ENCODE data around the gene CDK7.

The CDK7 gene

DNA sequence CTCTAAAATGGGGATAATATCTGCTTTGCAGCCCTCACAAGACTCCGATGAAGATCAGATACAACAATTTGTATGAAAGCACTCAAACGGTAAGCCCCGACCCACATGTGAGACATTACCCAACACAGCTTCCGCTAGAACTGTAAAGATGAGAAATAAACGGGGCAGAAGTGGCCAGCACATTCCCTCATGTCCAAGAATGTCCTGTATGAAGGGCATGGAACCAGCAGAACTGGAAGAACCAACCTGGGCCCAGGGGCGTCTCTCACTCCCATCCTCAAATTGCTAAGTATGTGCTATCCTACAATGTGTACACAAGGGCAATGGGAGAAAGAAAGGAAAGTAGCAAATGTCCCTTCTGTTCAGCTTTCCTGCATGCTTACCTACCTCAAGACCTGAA, 64.9 kb downstream of the CDK7 start:
- no peak for DNase-seq

DNA sequence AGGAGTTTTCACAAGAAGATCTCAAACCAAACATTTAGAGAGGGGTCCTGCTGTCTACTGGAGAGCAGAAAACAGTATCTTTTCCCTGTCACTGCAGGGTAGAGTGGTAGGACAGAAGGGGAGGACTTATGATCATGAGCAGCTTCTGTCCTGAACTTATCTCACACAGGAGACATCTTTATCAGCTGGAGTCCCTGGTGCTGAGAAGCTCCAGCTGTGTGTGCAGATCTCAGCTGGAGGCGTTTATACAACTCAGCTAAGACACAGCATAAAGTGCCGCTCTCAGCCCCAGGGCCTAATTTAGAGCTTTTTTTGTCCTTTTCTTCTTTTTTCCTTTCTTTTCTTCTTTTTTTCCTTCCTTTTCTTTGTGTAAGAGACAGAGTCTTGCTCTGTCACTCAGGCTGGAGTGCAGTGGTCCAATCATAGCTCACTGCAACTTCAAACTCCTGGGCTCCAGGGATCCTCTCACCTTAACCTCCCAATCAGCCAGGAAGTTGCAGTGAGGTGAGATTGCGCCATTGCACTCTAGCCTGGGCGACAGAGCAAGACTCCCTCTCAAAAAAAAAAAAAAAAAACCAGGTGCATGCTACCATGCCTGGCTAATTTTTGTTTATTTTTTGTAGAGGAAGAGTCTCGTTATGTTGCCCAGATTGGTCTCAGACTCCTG, 66.0 kb downstream of the CDK7 start:
- no peak for DNase-seq

DNA sequence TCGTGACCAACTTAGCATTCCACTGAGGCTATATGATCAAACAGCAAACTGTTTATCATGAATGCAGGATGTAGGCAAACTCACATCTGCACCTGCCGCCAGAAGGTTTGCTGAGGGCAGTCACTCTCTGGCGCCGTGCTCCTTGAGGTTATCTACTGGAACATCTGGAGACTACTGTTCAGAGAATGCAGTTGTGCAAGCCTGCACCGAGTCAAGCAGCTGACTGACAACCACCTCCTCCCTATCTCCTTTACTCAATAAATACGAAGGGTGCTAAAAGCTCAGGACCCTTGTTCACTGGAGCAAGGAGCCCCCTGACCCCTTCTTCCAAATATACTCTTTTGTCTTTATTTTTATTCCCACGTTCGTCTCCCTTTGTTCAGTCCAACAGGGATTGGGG, 70.8 kb downstream of the CDK7 start:
- DNase-seq: no peak

DNA sequence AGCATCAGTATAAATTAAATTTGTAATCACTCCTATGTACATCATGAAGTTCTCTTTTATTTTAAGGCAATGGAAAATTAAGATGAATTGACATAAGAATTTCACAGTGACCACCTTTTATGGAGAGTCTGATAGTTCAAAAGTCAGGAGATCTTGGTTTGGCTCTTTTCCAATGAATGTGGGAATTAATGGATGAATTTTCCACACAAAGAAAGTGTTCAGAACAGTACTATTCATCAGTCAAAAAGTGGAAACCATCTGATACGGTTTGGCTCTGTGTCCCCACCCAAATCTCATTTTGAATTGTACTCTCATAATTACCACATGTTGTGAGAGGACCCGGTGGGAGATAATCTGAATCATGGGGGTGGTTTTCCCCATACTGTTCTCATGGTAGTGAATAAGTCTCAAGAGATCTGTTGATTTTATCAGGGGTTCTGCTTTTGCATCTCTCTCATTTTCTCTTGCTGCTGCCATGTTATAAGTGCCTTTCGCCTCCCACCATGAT, 73.4 kb downstream of the CDK7 start:
- DNase-seq: no peak

DNA sequence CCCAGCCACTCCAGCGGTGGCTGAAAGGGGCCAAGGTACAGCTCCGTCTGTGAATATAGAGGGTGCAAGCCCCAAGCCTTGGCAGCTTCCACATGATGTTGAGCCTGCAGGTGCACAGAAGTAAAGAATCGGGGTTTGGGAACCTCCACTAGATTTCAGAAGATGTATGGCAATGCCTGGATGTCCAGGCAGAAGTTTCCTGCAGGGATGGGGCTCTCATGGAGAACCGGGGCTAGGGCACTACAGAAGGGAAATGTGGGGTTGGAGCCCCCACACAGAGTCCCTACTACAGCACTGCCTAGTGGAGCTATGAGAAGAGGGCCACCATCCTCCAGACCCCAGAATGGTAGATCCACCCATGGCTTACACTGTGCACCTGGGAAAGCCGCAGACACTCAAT, 74.7 kb downstream of the CDK7 start:
- DNase-seq: no peak

DNA sequence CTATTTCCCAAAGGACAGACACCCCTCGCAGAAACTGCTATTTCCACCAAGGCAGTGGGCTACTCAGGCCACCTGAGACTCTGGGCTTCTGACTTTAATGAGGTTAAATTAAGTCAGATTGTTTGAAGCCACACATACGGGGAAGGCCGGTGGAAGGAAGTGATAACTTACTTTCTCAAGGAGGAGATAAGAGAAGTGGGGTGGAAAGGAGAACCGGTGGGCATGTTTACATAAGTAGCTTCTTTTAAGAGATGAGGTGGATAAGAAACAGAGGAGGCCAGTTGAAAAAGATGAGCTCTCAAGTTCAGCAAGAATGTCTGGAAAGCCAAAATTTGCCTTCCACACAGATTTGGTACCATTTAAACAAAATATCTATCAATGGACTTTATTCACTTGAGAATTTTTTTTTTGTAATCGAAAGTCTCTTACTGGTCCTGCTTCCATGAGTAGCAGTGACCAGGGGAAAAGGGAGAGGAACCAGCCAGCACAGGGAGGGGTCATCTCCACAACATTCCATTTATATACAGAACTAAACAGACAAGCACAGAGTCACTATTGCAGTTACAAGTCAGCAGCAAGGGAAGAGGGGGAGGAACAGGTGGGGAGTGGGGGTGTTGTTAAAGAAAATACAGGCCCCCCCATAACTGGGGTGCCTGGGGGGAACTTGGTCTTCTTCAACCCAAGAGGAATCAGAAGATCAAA, 77.9 kb downstream of the CDK7 start:
- DNase-seq: no peak

DNA sequence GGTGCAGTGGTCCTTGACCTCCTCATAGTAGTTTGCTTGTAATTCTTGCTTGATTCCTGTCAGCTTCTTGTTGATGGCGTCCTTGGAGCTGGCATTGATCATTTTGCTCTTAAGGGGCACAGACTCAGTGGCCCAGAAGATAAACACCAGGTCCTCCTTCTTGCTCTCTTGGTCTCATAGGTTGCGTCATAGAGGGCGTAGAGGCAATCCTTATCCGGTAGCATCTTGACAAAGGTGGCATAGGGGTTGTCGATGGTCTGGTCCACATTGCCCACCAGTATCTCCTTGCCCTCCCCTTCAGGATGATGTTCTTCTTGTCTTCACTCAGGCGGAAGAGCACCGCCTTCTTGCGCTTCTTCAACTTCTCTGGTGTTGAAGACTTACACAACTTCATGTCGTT, 78.7 kb downstream of the CDK7 start:
- DNase-seq: no peak

DNA sequence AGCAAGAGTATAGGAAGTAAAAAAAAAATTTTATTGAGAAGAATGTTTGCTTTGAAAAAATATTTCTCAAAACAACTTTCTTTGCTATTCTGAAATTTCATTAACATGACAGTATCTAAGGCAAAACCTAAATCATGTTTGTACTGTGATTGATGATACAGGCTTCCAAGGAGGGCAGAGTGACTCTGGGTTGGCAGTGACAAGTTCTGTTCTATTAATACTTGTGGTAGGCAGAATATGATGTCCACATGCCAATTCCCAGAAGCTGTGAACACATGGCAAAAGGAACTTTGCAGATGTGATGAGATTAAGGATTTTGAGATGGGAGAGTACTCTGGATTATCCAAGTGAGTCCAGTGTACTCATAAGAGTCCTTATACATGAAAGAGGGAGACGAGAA, 81.3 kb downstream of the CDK7 start:
- no peak for DNase-seq

DNA sequence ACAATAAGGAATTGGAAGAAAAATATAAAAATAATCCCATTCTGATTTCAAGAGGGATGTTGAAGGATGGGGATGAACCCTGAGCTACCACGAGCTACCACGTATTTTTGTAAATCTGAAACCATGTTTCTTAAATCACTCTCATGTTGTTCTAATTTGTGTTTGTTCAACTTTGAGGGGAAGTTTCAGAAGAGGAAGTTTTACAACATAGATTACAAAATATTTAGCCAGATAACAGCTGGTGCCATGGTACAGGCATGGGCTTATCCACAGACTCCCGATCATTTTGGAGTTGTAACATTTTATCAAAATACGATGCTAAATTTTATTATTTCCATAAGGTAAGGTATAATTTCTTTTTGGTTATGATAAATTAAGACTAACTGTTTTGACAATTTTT, 82.7 kb downstream of the CDK7 start:
- DNase-seq: no peak

DNA sequence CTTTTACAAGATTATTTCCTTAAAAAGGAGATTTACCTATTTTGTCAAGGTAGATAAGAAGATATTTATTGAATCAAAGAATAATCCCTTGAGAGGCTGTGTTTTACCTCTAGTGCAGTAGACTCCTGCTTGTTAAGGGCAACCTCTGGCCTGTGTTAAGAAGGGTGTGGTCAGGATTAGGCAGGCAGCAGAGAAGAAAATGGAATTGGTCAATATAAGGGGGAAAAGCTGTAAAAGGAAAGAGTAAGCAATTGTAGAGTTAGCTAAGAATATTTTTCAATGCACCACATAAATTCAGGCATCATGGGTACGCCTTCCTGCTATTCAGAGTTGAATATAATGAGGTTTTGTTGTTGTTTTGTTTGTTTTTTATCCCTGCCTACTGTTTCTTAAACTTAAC, 91.7 kb downstream of the CDK7 start:
- DNase-seq: no peak

All from NCI-H1105 treated with DMSO at 0.1 percent for 48 hours (cell line).